ENCODE data around the gene NRL.
A peak's percentile ranks its signal among the peaks of the same experiment; 100 is the strongest.

NRL gene

DNA sequence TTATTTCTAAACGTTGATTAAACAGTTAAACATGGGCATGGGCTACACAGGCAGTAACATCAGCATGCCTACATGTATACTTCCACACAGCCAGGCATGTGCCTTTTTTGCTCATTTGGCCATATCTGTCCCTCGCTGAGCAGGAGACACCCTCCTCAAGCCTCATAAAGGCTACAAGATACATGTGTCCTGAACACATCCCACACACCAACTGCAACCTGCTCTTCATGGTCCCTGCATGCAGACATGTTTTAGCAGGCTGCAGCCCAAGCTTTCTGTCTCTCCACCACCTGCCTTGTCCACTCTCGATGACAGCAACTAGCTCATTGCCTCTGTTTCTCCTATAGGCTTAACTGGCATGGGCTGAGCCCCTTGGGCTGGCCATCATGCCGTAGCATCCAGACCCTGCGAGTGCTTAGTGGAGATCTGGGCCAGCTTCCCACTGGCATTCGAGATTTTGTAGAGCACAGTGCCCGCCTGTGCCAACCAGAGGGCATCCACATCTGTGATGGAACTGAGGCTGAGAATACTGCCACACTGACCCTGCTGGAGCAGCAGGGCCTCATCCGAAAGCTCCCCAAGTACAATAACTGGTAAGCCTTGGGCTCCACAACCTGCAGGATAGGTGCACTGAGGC lies 18.1 kb downstream of the NRL start:
- FAIRE-seq (peak; percentile 26), DNase-seq (ENCODE audit: insufficient read length, low spot score) (no peak)
- TF ChIP-seq SPI1 (IDR thresholded peaks at IDR 0.05; ENCODE audit: low read depth, low read length) (no peak), PAX5 (IDR thresholded peaks at IDR 0.05; ENCODE audit: insufficient read depth, low read length, severe bottlenecking) (no peak), POLR2A (IDR thresholded peaks at IDR 0.05; ENCODE audit: low read depth, low read length) (no peak), TAF1 (IDR thresholded peaks at IDR 0.05; ENCODE audit: low read depth, low read length) (no peak), POU2F2 (IDR thresholded peaks at IDR 0.05; ENCODE audit: low read depth, low read length) (no peak), POLR2AphosphoS5 (IDR thresholded peaks at IDR 0.05; ENCODE audit: low read depth, low read length) (no peak)

DNA sequence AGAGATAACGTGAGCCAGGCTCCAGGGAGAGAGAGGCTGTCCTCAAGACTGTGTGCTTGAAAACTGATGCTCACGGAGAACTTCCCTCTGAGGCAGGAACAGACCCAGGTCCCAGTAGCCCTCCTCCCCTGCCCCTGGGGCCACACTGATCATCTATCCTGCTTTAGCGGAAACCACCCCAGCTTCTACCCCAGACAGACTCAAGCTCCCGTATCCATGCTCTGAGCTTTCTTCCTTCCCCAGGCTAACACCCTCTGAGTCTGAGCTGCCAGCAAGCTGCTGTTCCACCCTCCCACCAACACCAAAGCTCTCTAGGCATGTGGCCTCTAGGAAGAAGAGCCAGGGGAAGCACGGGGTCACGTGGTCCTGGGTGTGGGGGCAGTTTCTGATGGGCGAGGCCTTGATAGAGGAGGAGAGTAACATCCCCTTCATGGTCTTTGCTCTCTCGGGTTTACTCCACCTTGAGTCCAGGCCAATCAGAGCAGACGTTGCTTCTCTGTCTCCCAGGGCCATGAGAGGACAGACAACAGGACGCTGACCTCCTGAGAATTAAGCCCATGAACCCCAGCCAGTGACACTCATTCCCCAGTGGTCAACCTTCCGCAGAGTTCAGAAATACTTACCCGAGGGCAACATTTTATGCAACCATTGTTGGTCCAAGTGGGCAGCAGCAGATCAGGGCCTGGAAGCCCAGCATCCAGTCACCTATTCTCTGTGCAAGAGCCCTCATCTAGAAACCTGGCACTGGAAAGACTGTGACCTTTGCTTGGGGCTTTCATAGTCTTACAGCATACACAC lies 19.3 kb downstream of the NRL start:
- TF ChIP-seq POLR2A (IDR thresholded peaks at IDR 0.05; ENCODE audit: low read depth, low read length) (peak; percentile 98), POU2F2 (IDR thresholded peaks at IDR 0.05; ENCODE audit: low read depth, low read length) (peak; percentile 92), TAF1 (IDR thresholded peaks at IDR 0.05; ENCODE audit: low read depth, low read length) (peak; percentile 98), PAX5 (IDR thresholded peaks at IDR 0.05; ENCODE audit: insufficient read depth, low read length, severe bottlenecking) (no peak), SPI1 (IDR thresholded peaks at IDR 0.05; ENCODE audit: low read depth, low read length) (no peak), POLR2AphosphoS5 (IDR thresholded peaks at IDR 0.05; ENCODE audit: low read depth, low read length) (peak; percentile 98)

GRCh38 chr14:24094841-24095270 lies 19.9 kb downstream of the NRL start:
- DNase-seq (ENCODE audit: insufficient read length, low spot score), result no peak

More for the DNA sequence above, 19.3 kb downstream of the NRL start:
- DNase-seq (ENCODE audit: insufficient read length, low spot score) (peak; percentile 90), FAIRE-seq (peak; percentile 87)

DNA sequence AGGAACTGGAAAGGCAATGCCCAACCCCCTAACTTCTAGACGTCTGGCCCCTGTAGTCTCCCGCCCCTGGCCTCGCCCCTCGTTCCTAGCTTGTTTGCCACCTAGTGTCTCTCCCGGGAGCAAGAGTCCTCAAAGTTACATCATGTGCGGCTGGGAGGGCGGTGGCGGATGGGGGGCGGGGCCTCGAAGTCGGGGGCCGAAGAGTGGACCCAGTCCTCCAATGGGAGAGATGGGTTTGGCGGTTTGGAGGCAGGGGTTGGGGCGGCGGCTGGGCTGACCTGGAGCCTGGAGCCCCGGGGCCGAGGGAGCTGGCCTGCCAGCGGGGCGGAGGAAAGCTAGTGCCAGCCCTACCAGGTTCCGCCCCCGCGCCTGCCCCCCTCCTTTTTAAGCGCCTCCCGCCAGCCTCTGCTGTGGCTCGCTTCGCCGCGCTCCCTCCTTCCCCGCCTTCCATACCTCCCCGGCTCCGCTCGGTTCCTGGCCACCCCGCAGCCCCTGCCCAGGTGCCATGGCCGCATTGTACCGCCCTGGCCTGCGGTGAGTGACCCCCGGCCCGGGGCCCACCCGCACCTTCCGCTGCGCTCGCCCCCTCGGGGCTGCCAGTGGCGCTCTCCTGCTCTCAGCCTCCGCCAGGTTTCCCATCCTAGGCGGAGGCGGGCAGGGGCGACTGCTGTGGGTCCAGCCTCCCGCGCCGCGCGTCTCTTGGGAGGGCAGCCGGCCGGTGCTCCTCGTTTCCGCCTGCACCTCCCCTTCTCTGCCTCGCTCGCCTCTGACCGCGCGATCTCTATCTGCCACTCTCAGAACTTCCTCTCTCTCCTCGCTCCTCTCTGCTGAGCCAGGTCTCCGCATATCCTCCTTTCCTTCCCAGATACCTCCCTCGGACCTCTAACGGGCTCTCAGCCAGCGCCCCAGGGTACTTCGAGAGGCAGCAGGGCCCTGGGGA lies 20.6 kb downstream of the NRL start, which contains the start of gene PCK2:
Gene PCK2, plus strand, starts transcription at position 411 of the 940 bp plus-strand sequence. Its CDS starts 95 bp downstream, at position 506.
- FAIRE-seq (peak; percentile 69), DNase-seq (ENCODE audit: insufficient read length, low spot score) (peak; percentile 78)
- TF ChIP-seq POU2F2 (IDR thresholded peaks at IDR 0.05; ENCODE audit: low read depth, low read length), result no peak
- TF ChIP-seq PAX5 (IDR thresholded peaks at IDR 0.05; ENCODE audit: insufficient read depth, low read length, severe bottlenecking), result no peak
- peak; percentile 74 for TF ChIP-seq SPI1 (IDR thresholded peaks at IDR 0.05; ENCODE audit: low read depth, low read length)
- no peak; the same call in 1 of the 2 replicates for TF ChIP-seq TAF1 (IDR thresholded peaks at IDR 0.05; ENCODE audit: low read depth, low read length)
- TF ChIP-seq POLR2AphosphoS5 (IDR thresholded peaks at IDR 0.05; ENCODE audit: low read depth, low read length), result peak; percentile 70
- TF ChIP-seq POLR2A (IDR thresholded peaks at IDR 0.05; ENCODE audit: low read depth, low read length), result peak; percentile 51; the same call in 1 of the 2 replicates

More at GRCh38 chr14:24094841-24095270, 19.9 kb downstream of the NRL start:
- no peak for TF ChIP-seq POLR2A (IDR thresholded peaks at IDR 0.05; ENCODE audit: low read depth, low read length)
- no peak for TF ChIP-seq PAX5 (IDR thresholded peaks at IDR 0.05; ENCODE audit: insufficient read depth, low read length, severe bottlenecking)
- TF ChIP-seq TAF1 (IDR thresholded peaks at IDR 0.05; ENCODE audit: low read depth, low read length), result no peak
- TF ChIP-seq POLR2AphosphoS5 (IDR thresholded peaks at IDR 0.05; ENCODE audit: low read depth, low read length), result no peak
- TF ChIP-seq POU2F2 (IDR thresholded peaks at IDR 0.05; ENCODE audit: low read depth, low read length), result no peak
- no peak for TF ChIP-seq SPI1 (IDR thresholded peaks at IDR 0.05; ENCODE audit: low read depth, low read length)
- no peak for FAIRE-seq

- DNase-seq (ENCODE audit: insufficient read length, low spot score) (no peak), FAIRE-seq (no peak)
- TF ChIP-seq POU2F2 (IDR thresholded peaks at IDR 0.05; ENCODE audit: low read depth, low read length) (no peak), SPI1 (IDR thresholded peaks at IDR 0.05; ENCODE audit: low read depth, low read length) (no peak), TAF1 (IDR thresholded peaks at IDR 0.05; ENCODE audit: low read depth, low read length) (no peak), POLR2A (IDR thresholded peaks at IDR 0.05; ENCODE audit: low read depth, low read length) (no peak), PAX5 (IDR thresholded peaks at IDR 0.05; ENCODE audit: insufficient read depth, low read length, severe bottlenecking) (no peak), POLR2AphosphoS5 (IDR thresholded peaks at IDR 0.05; ENCODE audit: low read depth, low read length) (no peak)
Observed at GRCh38 chr14:24093207-24093900, 21.4 kb downstream of the NRL start.

- TF ChIP-seq POU2F2 (IDR thresholded peaks at IDR 0.05; ENCODE audit: low read depth, low read length) (no peak), PAX5 (IDR thresholded peaks at IDR 0.05; ENCODE audit: insufficient read depth, low read length, severe bottlenecking) (no peak), SPI1 (IDR thresholded peaks at IDR 0.05; ENCODE audit: low read depth, low read length) (no peak), POLR2AphosphoS5 (IDR thresholded peaks at IDR 0.05; ENCODE audit: low read depth, low read length) (no peak), POLR2A (IDR thresholded peaks at IDR 0.05; ENCODE audit: low read depth, low read length) (no peak)
- DNase-seq (ENCODE audit: insufficient read length, low spot score) (no peak), FAIRE-seq (no peak)
Observed at GRCh38 chr14:24092505-24093206, 22.1 kb downstream of the NRL start.

GRCh38 chr14:24092110-24092504 lies 22.6 kb downstream of the NRL start:
- TF ChIP-seq PAX5 (IDR thresholded peaks at IDR 0.05; ENCODE audit: insufficient read depth, low read length, severe bottlenecking), result no peak
- no peak for TF ChIP-seq POLR2AphosphoS5 (IDR thresholded peaks at IDR 0.05; ENCODE audit: low read depth, low read length)
- TF ChIP-seq SPI1 (IDR thresholded peaks at IDR 0.05; ENCODE audit: low read depth, low read length), result no peak
- TF ChIP-seq POU2F2 (IDR thresholded peaks at IDR 0.05; ENCODE audit: low read depth, low read length), result no peak
- TF ChIP-seq POLR2A (IDR thresholded peaks at IDR 0.05; ENCODE audit: low read depth, low read length), result no peak
- TF ChIP-seq TAF1 (IDR thresholded peaks at IDR 0.05; ENCODE audit: low read depth, low read length), result no peak
- DNase-seq (ENCODE audit: insufficient read length, low spot score) (no peak), FAIRE-seq (no peak)
